ENCODE data around the gene NOTUM. TPM values are rescaled to one million over a fixed set of nuclear protein-coding genes. Genes with fewer than 3 reads are reported as not detected.

The NOTUM gene
- total RNA-seq (2022), result not detected in 2 replicates
- not detected for Bru-seq, nascent RNA
- not detected for BruChase-seq, experiment 1, labeled RNA remaining after a 6-hour chase
- BruChase-seq, experiment 2, labeled RNA remaining after a 2-hour chase, result not detected
- long read RNA-seq, partial matches to known transcripts, result 1 of 1 reads
- long read RNA-seq, other reads (novel, unspliced or antisense), result 0 of 1 reads

DNA sequence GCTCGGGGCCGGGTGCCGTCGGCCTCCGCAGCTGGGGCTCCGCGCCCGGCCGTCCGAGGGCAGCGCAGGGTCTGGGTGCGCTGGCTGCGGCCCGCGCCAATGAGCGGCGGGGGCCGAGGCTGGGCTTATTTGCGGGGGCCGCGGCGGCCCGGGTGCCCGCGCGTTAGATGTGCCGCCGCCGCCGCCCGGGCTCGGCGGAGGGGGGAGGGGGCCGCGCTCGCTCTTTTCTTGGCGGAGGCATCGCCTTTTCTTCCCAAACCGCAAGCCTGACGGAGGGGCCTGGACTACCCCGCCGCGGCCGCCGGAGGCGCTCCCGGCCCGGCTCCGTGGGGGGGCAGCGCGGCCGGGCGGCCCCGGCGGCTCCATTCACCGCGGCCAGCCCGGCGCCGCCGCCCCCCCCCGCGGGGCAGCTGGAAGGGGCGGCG, at the start of gene NOTUM:
Gene NOTUM, minus strand, starts transcription at position 101 of the 425 bp plus-strand sequence. CDS start 278 bp downstream, outside the sequence.
- no peaks in the 10 kb centered on the region for H3K9me3 Mint-ChIP-seq (ENCODE audit: low read depth, unreplicated experiment)
- H3K4me3 Mint-ChIP-seq (ENCODE audit: low read depth, unreplicated experiment), result peak within 1 kb of the TSS; percentile 32
- H3K4me1 Mint-ChIP-seq (ENCODE audit: low read depth, unreplicated experiment), result no peaks in the 10 kb centered on the region
- CTCF ChIA-PET, result interaction anchor here (2.3 kb wide), 1 partner anchor 61 kb away, joined by 45 read pairs; the partner anchor contains the start of genes CENPX and LRRC45
- DNase-seq, result no peak
- no peak within 1 kb of the TSS for H3K27ac Mint-ChIP-seq (ENCODE audit: unreplicated experiment)
- intact Hi-C loops (cut with micrococcal nuclease; ENCODE audit: unreplicated experiment), result loop anchor here (2.0 kb wide), 1 partner anchor 60 kb away; no protein-coding TSS in a partner anchor
- peaks cover 6% of the 10 kb centered on the region for H3K36me3 Mint-ChIP-seq (ENCODE audit: insufficient read depth, unreplicated experiment)
- no peak for TF ChIP-seq CTCF (IDR thresholded peaks at IDR 0.05; ENCODE audit: unreplicated experiment)
- peaks cover 72% of the 10 kb centered on the region for H3K27me3 Mint-ChIP-seq (ENCODE audit: unreplicated experiment)
- BruUV-seq (replicated peaks), result no TSS peak

GRCh38 chr17:82009413-82009812, 48.4 kb upstream of the NOTUM start:
- no peak overlapping the region for H3K4me3 Mint-ChIP-seq (ENCODE audit: low read depth, unreplicated experiment)
- intact Hi-C loops (cut with micrococcal nuclease; ENCODE audit: unreplicated experiment), result no loop called here
- DNase-seq, result no peak
- H3K4me1 Mint-ChIP-seq (ENCODE audit: low read depth, unreplicated experiment), result no peaks in the 10 kb centered on the region
- no peaks in the 10 kb centered on the region for H3K27me3 Mint-ChIP-seq (ENCODE audit: unreplicated experiment)
- H3K9me3 Mint-ChIP-seq (ENCODE audit: low read depth, unreplicated experiment), result no peaks in the 10 kb centered on the region
- TF ChIP-seq CTCF (IDR thresholded peaks at IDR 0.05; ENCODE audit: unreplicated experiment), result no peak
- BruUV-seq (replicated peaks), result no TSS peak
- H3K27ac Mint-ChIP-seq (ENCODE audit: unreplicated experiment), result no peak overlapping the region
- CTCF ChIA-PET, result no interaction called here
- peaks cover 18% of the 10 kb centered on the region for H3K36me3 Mint-ChIP-seq (ENCODE audit: insufficient read depth, unreplicated experiment)

DNA sequence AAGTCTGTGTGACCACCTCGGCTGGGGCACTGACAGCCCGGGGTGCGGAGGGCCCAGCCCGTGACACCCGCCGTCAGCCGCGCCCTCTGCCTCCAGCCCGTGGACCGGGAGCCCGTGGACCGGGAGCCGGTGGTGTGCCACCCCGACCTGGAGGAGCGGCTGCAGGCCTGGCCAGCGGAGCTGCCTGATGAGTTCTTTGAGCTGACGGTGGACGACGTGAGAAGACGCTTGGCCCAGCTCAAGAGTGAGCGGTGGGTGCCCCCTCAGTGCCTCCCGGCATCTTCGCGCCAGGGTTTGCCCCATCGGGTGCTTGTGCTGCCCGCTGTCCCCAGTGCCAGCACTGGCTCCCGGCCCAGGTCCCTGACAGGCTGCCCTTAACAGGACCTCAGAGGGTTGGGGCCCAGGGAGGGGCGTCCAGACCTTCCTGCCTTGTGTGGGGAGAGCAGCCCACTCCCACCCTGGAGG, 48.0 kb upstream of the NOTUM start:
- Mint-ChIP-seq H3K4me1 (ENCODE audit: low read depth, unreplicated experiment) (no peaks in the 10 kb centered on the region), H3K27ac (ENCODE audit: unreplicated experiment) (no peak overlapping the region), H3K9me3 (ENCODE audit: low read depth, unreplicated experiment) (no peaks in the 10 kb centered on the region), H3K36me3 (ENCODE audit: insufficient read depth, unreplicated experiment) (peaks cover 14% of the 10 kb centered on the region), H3K4me3 (ENCODE audit: low read depth, unreplicated experiment) (no peak overlapping the region), H3K27me3 (ENCODE audit: unreplicated experiment) (no peaks in the 10 kb centered on the region)
- DNase-seq, result no peak
- no peak for TF ChIP-seq CTCF (IDR thresholded peaks at IDR 0.05; ENCODE audit: unreplicated experiment)
- BruUV-seq (replicated peaks), result no TSS peak
- intact Hi-C loops (cut with micrococcal nuclease; ENCODE audit: unreplicated experiment), result no loop called here
- CTCF ChIA-PET, result interaction anchor here (0.6 kb wide), 1 partner anchor 14 kb away, joined by 5 read pairs; the partner anchor contains the start of genes CENPX and LRRC45

DNA sequence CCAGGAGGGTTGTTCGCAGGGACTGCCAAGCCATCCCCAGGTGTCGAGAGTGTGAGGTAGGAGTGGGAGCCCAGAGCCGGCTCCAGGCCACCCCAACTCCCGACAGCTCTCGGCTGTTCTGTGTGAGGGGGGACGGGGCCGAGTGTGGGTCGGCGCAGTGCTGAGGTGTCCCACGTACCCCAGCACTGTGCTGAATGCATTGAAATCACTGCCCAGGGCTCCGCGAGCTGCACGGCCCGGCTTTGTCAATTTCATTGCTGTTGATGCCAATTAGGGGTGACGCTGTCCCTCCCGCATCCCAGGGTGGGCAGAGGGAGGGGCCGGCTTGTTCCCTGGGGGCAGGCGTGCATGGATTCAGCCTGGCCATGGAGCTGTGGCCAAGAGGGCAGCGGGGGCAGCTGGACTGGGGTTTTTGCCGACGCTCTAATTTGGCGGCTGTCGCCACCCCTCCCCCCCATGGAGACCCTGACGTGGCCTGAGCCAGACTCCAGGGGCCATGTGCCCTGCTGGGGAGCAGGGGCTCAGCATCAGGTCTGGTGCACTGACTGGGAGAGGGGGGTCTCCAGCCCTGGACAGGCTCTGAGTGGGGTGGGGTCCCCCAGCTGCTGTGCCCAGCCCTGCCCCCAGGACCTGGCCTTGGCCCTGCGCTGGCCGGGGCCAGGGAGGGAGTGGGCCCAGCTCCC, 47.4 kb upstream of the NOTUM start:
- Mint-ChIP-seq H3K36me3 (ENCODE audit: insufficient read depth, unreplicated experiment) (peaks cover 17% of the 10 kb centered on the region), H3K4me1 (ENCODE audit: low read depth, unreplicated experiment) (no peaks in the 10 kb centered on the region), H3K27me3 (ENCODE audit: unreplicated experiment) (no peaks in the 10 kb centered on the region), H3K4me3 (ENCODE audit: low read depth, unreplicated experiment) (no peak overlapping the region), H3K27ac (ENCODE audit: unreplicated experiment) (no peak overlapping the region), H3K9me3 (ENCODE audit: low read depth, unreplicated experiment) (no peaks in the 10 kb centered on the region)
- no peak for TF ChIP-seq CTCF (IDR thresholded peaks at IDR 0.05; ENCODE audit: unreplicated experiment)
- CTCF ChIA-PET, result interaction anchor here (0.6 kb wide), 1 partner anchor 15 kb away, joined by 5 read pairs; the partner anchor contains the start of genes CENPX and LRRC45
- DNase-seq, result no peak
- BruUV-seq (replicated peaks), result no TSS peak
- intact Hi-C loops (cut with micrococcal nuclease; ENCODE audit: unreplicated experiment), result no loop called here
